H9 (cell line): ENCODE data around the gene CCNC. TPM values are rescaled to one million over a fixed set of nuclear protein-coding genes. Genes with fewer than 3 reads are reported as not detected.

Experiments used
- DNase-seq: peaks from one replicate; pipeline ENCODE4 v3.0.0-alpha.2; 2017
- H2AFZ ChIP-seq: one replicate; pipeline ENCODE4 v1.6.1; 2013; ENCODE audit warnings: mild to moderate bottlenecking, low read length, control low read depth, moderate library complexity
- H2AK5ac ChIP-seq: 2 replicates; pipeline ENCODE4 v1.6.1; 2013; ENCODE audit warnings: low read length, control low read depth, mixed read lengths; ENCODE audit not compliant: insufficient read length
- H2BK120ac ChIP-seq: one replicate; pipeline ENCODE4 v1.6.1; 2013; ENCODE audit warnings: low read depth, mild to moderate bottlenecking, low read length, control low read depth, inconsistent platforms; ENCODE audit not compliant: poor library complexity, severe bottlenecking
- H2BK12ac ChIP-seq: 2 replicates; pipeline ENCODE4 v1.6.1; 2013; ENCODE audit warnings: low read length, control low read depth, mixed read lengths, low read depth; ENCODE audit not compliant: insufficient read length
- H2BK15ac ChIP-seq: 2 replicates; pipeline ENCODE4 v1.6.1; 2013; ENCODE audit warnings: low read depth, low read length, control low read depth
- H2BK20ac ChIP-seq: one replicate; pipeline ENCODE4 v1.6.1; 2013; ENCODE audit warnings: low read depth, mild to moderate bottlenecking, low read length, control low read depth, inconsistent platforms; ENCODE audit not compliant: poor library complexity, severe bottlenecking
- H2BK5ac ChIP-seq: 2 replicates; pipeline ENCODE4 v1.6.1; 2013; ENCODE audit warnings: low read length, control low read depth, mixed read lengths; ENCODE audit not compliant: insufficient read length
- H3K14ac ChIP-seq: 2 replicates; pipeline ENCODE4 v1.6.1; 2013; ENCODE audit warnings: low read length, control low read depth; ENCODE audit not compliant: insufficient read depth
- H3K18ac ChIP-seq: 2 replicates; pipeline ENCODE4 v1.6.1; 2013; ENCODE audit warnings: low read depth, mild to moderate bottlenecking, mixed read lengths, low read length, control low read depth; ENCODE audit not compliant: insufficient read length
- H3K23ac ChIP-seq: 2 replicates; pipeline ENCODE4 v1.6.1; 2013; ENCODE audit warnings: low read length, control low read depth, mixed read lengths, low read depth; ENCODE audit not compliant: insufficient read length
- H3K23me2 ChIP-seq: 2 replicates; pipeline ENCODE4 v1.6.1; 2013; ENCODE audit warnings: low read depth, mild to moderate bottlenecking, mixed read lengths, low read length, control low read depth; ENCODE audit not compliant: insufficient read length, poor library complexity, severe bottlenecking
- H3K27ac ChIP-seq: 2 replicates; pipeline ENCODE4 v1.5.1; 2013; ENCODE audit warnings: low read length, control low read depth, mixed read lengths, low read depth; ENCODE audit not compliant: insufficient read length
- H3K27me3 ChIP-seq: 2 replicates; pipeline ENCODE4 v1.6.1; 2013; ENCODE audit warnings: low read length, control low read depth, inconsistent platforms; ENCODE audit not compliant: insufficient read depth
- H3K4ac ChIP-seq: 2 replicates; pipeline ENCODE4 v1.6.1; 2013; ENCODE audit warnings: low read depth, mild to moderate bottlenecking, control low read depth, inconsistent platforms, low read length, moderate library complexity
- H3K4me1 ChIP-seq: 2 replicates; pipeline ENCODE4 v1.6.1; 2013; ENCODE audit warnings: low read length, control low read depth, inconsistent platforms; ENCODE audit not compliant: insufficient read depth
- H3K4me2 ChIP-seq: 2 replicates; pipeline ENCODE4 v1.6.1; 2013; ENCODE audit warnings: low read length, control low read depth, mixed read lengths; ENCODE audit not compliant: insufficient read length, insufficient read depth
- H3K56ac ChIP-seq: 2 replicates; pipeline ENCODE4 v1.6.1; 2013; ENCODE audit warnings: low read depth, mild to moderate bottlenecking, mixed read lengths, low read length, control low read depth; ENCODE audit not compliant: insufficient read length
- H3K79me1 ChIP-seq: 2 replicates; pipeline ENCODE4 v1.6.1; 2013; ENCODE audit warnings: low read depth, mild to moderate bottlenecking, moderate library complexity, low read length, control low read depth, inconsistent platforms; ENCODE audit not compliant: insufficient read depth, poor library complexity, severe bottlenecking
- H3K79me2 ChIP-seq: 2 replicates; pipeline ENCODE4 v1.6.1; 2013; ENCODE audit warnings: low read length, control low read depth, inconsistent platforms; ENCODE audit not compliant: insufficient read depth
- H3K9ac ChIP-seq: 2 replicates; pipeline ENCODE4 v1.6.1; 2013; ENCODE audit warnings: low read length, control low read depth, mixed read lengths; ENCODE audit not compliant: insufficient read length; ENCODE audit errors: extremely low read depth
- H3K9me3 ChIP-seq: one replicate; pipeline ENCODE4 v1.6.1; 2013; ENCODE audit warnings: low read depth, low read length, inconsistent platforms; ENCODE audit not compliant: control insufficient read depth
- H3T11ph ChIP-seq: one replicate; pipeline ENCODE4 v1.6.1; 2013; ENCODE audit warnings: mild to moderate bottlenecking, low read length, control low read depth, inconsistent platforms
- H4K20me1 ChIP-seq: one replicate; pipeline ENCODE4 v1.6.1; 2013; ENCODE audit not compliant: control insufficient read depth, insufficient read length, insufficient read depth
- H4K5ac ChIP-seq: 2 replicates; pipeline ENCODE4 v1.6.1; 2013; ENCODE audit warnings: low read depth, mild to moderate bottlenecking, mixed read lengths, low read length, control low read depth; ENCODE audit not compliant: insufficient read length
- H4K8ac ChIP-seq: replicated peaks from 2 replicates; pipeline ENCODE4 v1.6.1; 2013; ENCODE audit warnings: low read length, control low read depth, mixed read lengths, low read depth; ENCODE audit not compliant: insufficient read length
- H4K91ac ChIP-seq: 2 replicates; pipeline ENCODE4 v1.6.1; 2013; ENCODE audit warnings: low read depth, mild to moderate bottlenecking, moderate library complexity, mixed read lengths, low read length, control low read depth; ENCODE audit not compliant: insufficient read length
- H3K27ac Mint-ChIP-seq, 3 experiments: 2 replicates in 2 of 3; 3 replicates in 1 of 3; pipeline ENCODE4 v1.8.0; 2020 to 2021; ENCODE audit warnings: mixed read lengths in 3 of 3, mild to moderate bottlenecking in 1 of 3, moderate library complexity in 1 of 3
- H3K27me3 Mint-ChIP-seq: 2 replicates; pipeline ENCODE4 v1.8.0; 2021; ENCODE audit warnings: low read depth, mild to moderate bottlenecking, moderate library complexity, mixed read lengths
- H3K36me3 Mint-ChIP-seq, 3 experiments: 2 replicates in 2 of 3; 3 replicates in 1 of 3; pipeline ENCODE4 v1.8.0; 2020 to 2021; ENCODE audit warnings: low read depth in 3 of 3, mixed read lengths in 3 of 3; ENCODE audit not compliant: insufficient read depth in 1 of 3
- H3K4me1 Mint-ChIP-seq, 2 experiments: 2 replicates each; pipeline ENCODE4 v1.8.0; 2020; ENCODE audit warnings: mixed read lengths in 2 of 2
- H3K4me3 Mint-ChIP-seq, 2 experiments: 2 replicates in 1 of 2; 3 replicates in 1 of 2; pipeline ENCODE4 v1.8.0; 2020 to 2021; ENCODE audit warnings: mild to moderate bottlenecking in 2 of 2, mixed read lengths in 2 of 2, moderate library complexity in 1 of 2
- H3K9me3 Mint-ChIP-seq, 2 experiments: 2 replicates in 1 of 2; 3 replicates in 1 of 2; pipeline ENCODE4 v1.8.0; 2020; ENCODE audit warnings: mild to moderate bottlenecking in 2 of 2, mixed read lengths in 2 of 2, moderate library complexity in 1 of 2
- WGBS: extraction: QIAGEN DNeasy Blood & Tissue Kit; methylation state at CpG from one replicate; pipeline ENCODE4 v1.1.7; 2013; ENCODE audit warnings: missing lambda C conversion rate, low lambda C conversion rate, mixed read lengths; ENCODE audit not compliant: insufficient read length; ENCODE audit errors: extremely low coverage; 5-methylcytosine and 5-hydroxymethylcytosine counted together
- total RNA-seq: library from RNA; stranded (reverse); gene quantifications from 2 replicates; pipeline ENCODE4 v1.2.1, GENCODE V29; 2021
- TF ChIP-seq, protein P1 (sequence below): fragments of 200-600 bp; sonication (generic); conservative IDR thresholded peaks from 3 replicates; pipeline ENCODE4 v1.8.0; 2021; ENCODE audit warnings: antibody characterized with exemption, mild to moderate bottlenecking

Gene CCNC
- total RNA-seq, 1 experiment from 2014 or later = 112 TPM

DNA sequence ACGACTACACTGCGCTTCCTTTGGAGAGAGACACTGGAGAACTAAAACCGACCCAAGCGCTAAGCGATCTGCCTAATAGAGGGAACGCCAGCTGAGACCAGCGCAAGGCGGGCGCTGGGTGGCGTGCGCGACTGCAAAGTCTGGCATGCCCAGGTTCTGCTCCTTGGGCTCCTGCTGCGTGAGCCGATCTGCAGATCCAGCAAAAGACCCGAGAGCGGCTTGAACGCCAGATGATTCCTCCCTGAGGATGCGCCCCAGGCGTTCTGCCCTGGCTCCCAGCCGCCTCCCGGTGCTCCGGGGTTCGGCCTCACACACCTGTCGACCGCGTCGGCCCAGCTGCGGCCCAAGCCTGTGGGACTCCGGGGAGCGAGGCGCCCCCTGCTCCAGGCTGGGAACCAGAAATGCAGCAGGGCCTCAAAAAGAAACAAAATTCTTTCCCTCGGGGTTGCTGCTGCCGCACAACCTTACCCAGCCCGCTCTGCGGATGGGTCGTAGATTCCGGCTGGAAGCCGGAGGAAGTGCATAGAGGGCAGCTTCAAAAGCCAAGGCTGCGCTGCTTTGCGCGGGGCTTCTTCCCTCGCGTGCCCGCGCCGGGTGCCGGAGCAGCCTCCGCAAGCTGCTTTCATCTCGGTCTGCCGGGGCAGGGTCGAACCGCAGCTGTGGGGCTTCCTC is 20.3 kb upstream of the CCNC start:
- peak; percentile 92 for DNase-seq
- peak overlapping the region; percentile 39 for H3K4me2 ChIP-seq
- no peak overlapping the region for H2BK120ac ChIP-seq
- peaks cover 6% of the 10 kb centered on the region for H3K23me2 ChIP-seq
- H2BK20ac ChIP-seq = no peak overlapping the region
- no peak overlapping the region for H3K14ac ChIP-seq
- no peaks in the 10 kb centered on the region for H3K36me3 Mint-ChIP-seq
- WGBS = no CpG with 5 or more reads among the region's 52 CpGs
- H3K4me3 Mint-ChIP-seq = peak overlapping the region; percentile 66 to 82
- H4K91ac ChIP-seq = no peak overlapping the region
- H3K18ac ChIP-seq = no peak overlapping the region
- TF ChIP-seq, protein P1, sequence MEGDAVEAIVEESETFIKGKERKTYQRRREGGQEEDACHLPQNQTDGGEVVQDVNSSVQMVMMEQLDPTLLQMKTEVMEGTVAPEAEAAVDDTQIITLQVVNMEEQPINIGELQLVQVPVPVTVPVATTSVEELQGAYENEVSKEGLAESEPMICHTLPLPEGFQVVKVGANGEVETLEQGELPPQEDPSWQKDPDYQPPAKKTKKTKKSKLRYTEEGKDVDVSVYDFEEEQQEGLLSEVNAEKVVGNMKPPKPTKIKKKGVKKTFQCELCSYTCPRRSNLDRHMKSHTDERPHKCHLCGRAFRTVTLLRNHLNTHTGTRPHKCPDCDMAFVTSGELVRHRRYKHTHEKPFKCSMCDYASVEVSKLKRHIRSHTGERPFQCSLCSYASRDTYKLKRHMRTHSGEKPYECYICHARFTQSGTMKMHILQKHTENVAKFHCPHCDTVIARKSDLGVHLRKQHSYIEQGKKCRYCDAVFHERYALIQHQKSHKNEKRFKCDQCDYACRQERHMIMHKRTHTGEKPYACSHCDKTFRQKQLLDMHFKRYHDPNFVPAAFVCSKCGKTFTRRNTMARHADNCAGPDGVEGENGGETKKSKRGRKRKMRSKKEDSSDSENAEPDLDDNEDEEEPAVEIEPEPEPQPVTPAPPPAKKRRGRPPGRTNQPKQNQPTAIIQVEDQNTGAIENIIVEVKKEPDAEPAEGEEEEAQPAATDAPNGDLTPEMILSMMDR = peak; percentile 70
- H4K20me1 ChIP-seq = no peaks in the 10 kb centered on the region
- H3K4ac ChIP-seq = no peak overlapping the region
- no peak overlapping the region for H3K27ac Mint-ChIP-seq
- no peaks in the 10 kb centered on the region for H3K79me1 ChIP-seq
- H3T11ph ChIP-seq = no peak overlapping the region
- H3K79me2 ChIP-seq = no peaks in the 10 kb centered on the region
- H4K8ac ChIP-seq = no peak overlapping the region
- no peak overlapping the region for H3K56ac ChIP-seq
- H4K5ac ChIP-seq = no peak overlapping the region
- peaks cover 92% of the 10 kb centered on the region for H3K27me3 Mint-ChIP-seq
- peaks cover 12 to 27% of the 10 kb centered on the region in 2 experiments for H3K4me1 Mint-ChIP-seq
- peaks cover 73% of the 10 kb centered on the region for H3K27me3 ChIP-seq
- no peak overlapping the region for H3K23ac ChIP-seq
- peaks cover 2 to 5% of the 10 kb centered on the region in 2 experiments; a peak in 1 of 5 replicates for H3K9me3 Mint-ChIP-seq
- no peak overlapping the region for H2BK12ac ChIP-seq
- H3K4me1 ChIP-seq = no peaks in the 10 kb centered on the region
- no peak overlapping the region for H2AFZ ChIP-seq
- no peak overlapping the region for H2BK15ac ChIP-seq
- no peak overlapping the region for H3K9ac ChIP-seq
- H2AK5ac ChIP-seq = no peak overlapping the region
- H3K9me3 ChIP-seq = no peaks in the 10 kb centered on the region
- no peak overlapping the region for H2BK5ac ChIP-seq
- no peak overlapping the region for H3K27ac ChIP-seq
